DOHH2 (cell line): ENCODE results near the gene FLYWCH1.

ENCODE experiments used
- H3F3A ChIP-seq: fragments of 200-600 bp; sonication (generic), shearing (Covaris generic); 2 replicates; pipeline ENCODE4 v1.6.0; 2016; ENCODE audit warnings: antibody characterized with exemption, mild to moderate bottlenecking; ENCODE audit not compliant: control insufficient read depth, insufficient read depth
- H3K27ac ChIP-seq: fragments of 200-600 bp; sonication (generic); 2 replicates; pipeline ENCODE4 v1.5.1; 2014; ENCODE audit warnings: low read depth, mild to moderate bottlenecking, low read length, moderate library complexity
- H3K27me3 ChIP-seq: fragments of 200-600 bp; sonication (generic); 2 replicates; pipeline ENCODE4 v1.6.1; 2014; ENCODE audit warnings: mild to moderate bottlenecking, low read length, mixed read lengths; ENCODE audit not compliant: control insufficient read depth
- H3K36me3 ChIP-seq: fragments of 200-600 bp; sonication (generic); 2 replicates; pipeline ENCODE4 v1.6.1; 2014; ENCODE audit warnings: mild to moderate bottlenecking, low read length, moderate library complexity, mixed read lengths; ENCODE audit not compliant: control insufficient read depth
- H3K4me1 ChIP-seq: fragments of 200-600 bp; sonication (generic); 2 replicates; pipeline ENCODE4 v1.6.1; 2014; ENCODE audit warnings: mild to moderate bottlenecking, low read length, mixed read lengths; ENCODE audit not compliant: control insufficient read depth
- H3K4me2 ChIP-seq: fragments of 200-600 bp; sonication (generic); 2 replicates; pipeline ENCODE4 v1.6.0; 2014; ENCODE audit warnings: mild to moderate bottlenecking, low read length, moderate library complexity
- H3K4me3 ChIP-seq: fragments of 200-600 bp; sonication (generic); 2 replicates; pipeline ENCODE4 v1.5.1; 2014; ENCODE audit warnings: mild to moderate bottlenecking, low read length, mixed read lengths
- H3K79me2 ChIP-seq: fragments of 200-600 bp; sonication (generic); 2 replicates; pipeline ENCODE4 v1.6.1; 2014; ENCODE audit warnings: mild to moderate bottlenecking, low read length, mixed read lengths; ENCODE audit not compliant: control insufficient read depth
- H3K9me2 ChIP-seq: fragments of 200-600 bp; sonication (generic); replicated peaks from 2 replicates; pipeline ENCODE4 v1.6.1; 2014; ENCODE audit warnings: mild to moderate bottlenecking, low read length, mixed read lengths; ENCODE audit not compliant: control insufficient read depth
- H3K9me3 ChIP-seq: fragments of 200-600 bp; sonication (generic); 2 replicates; pipeline ENCODE4 v1.6.1; 2014; ENCODE audit warnings: antibody characterized with exemption, low read length, mixed read lengths; ENCODE audit not compliant: control insufficient read depth, insufficient read depth
- H4K20me1 ChIP-seq: fragments of 200-600 bp; sonication (generic); 2 replicates; pipeline ENCODE4 v1.6.0; 2014; ENCODE audit warnings: low read depth, mild to moderate bottlenecking, antibody characterized with exemption, low read length, moderate library complexity; ENCODE audit not compliant: control insufficient read depth, insufficient read depth
- CTCF ChIP-seq: fragments of 200-600 bp; sonication (generic); IDR thresholded peaks from one replicate; pipeline ENCODE4 v1.5.1; 2014; ENCODE audit warnings: antibody characterized with exemption, mild to moderate bottlenecking, low read depth, low read length; ENCODE audit not compliant: poor library complexity, severe bottlenecking
- EZH2phosphoT487 ChIP-seq: fragments of 200-600 bp; sonication (generic); IDR thresholded peaks from 2 replicates; pipeline ENCODE4 v1.6.1; 2017; ENCODE audit warnings: borderline replicate concordance, mild to moderate bottlenecking, antibody characterized with exemption, low read length, moderate library complexity, mixed read lengths

FLYWCH1 gene

GRCh38 chr16:2974319-2975056 lies 62.8 kb downstream of the FLYWCH1 start:
- Histone ChIP-seq H3K4me1 (peaks cover 51% of the 10 kb centered on the region), H3K4me3 (no peak overlapping the region), H3F3A (peaks cover 17% of the 10 kb centered on the region), H3K9me3 (no peaks in the 10 kb centered on the region), H3K27ac (no peak overlapping the region), H3K79me2 (peaks cover 77% of the 10 kb centered on the region), H3K27me3 (no peaks in the 10 kb centered on the region), H4K20me1 (peaks cover 16% of the 10 kb centered on the region), H3K36me3 (peaks cover 97% of the 10 kb centered on the region), H3K9me2 (no peaks in the 10 kb centered on the region), H3K4me2 (peak overlapping the region; percentile 21; the same call in 1 of the 2 replicates)
- TF ChIP-seq CTCF: no peak
- no peak for TF ChIP-seq EZH2phosphoT487

GRCh38 chr16:2975161-2975795 lies 63.5 kb downstream of the FLYWCH1 start:
- H3K79me2 ChIP-seq: peaks cover 77% of the 10 kb centered on the region
- H3K4me3 ChIP-seq: no peak overlapping the region
- no peaks in the 10 kb centered on the region for H3K27me3 ChIP-seq
- H3K4me1 ChIP-seq: peaks cover 50% of the 10 kb centered on the region
- H3K4me2 ChIP-seq: peak overlapping the region; percentile 21; the same call in 1 of the 2 replicates
- H3K36me3 ChIP-seq: peaks cover 96% of the 10 kb centered on the region
- no peak overlapping the region for H3K27ac ChIP-seq
- peaks cover 16% of the 10 kb centered on the region for H4K20me1 ChIP-seq
- H3K9me2 ChIP-seq: no peaks in the 10 kb centered on the region
- peaks cover 17% of the 10 kb centered on the region for H3F3A ChIP-seq
- no peaks in the 10 kb centered on the region for H3K9me3 ChIP-seq
- TF ChIP-seq EZH2phosphoT487 (no peak), CTCF (no peak)

- Histone ChIP-seq H3K4me1 (peaks cover 47% of the 10 kb centered on the region), H3K4me3 (no peak overlapping the region), H3K27me3 (no peaks in the 10 kb centered on the region), H3K4me2 (no peak overlapping the region), H3K79me2 (peaks cover 74% of the 10 kb centered on the region), H3K9me3 (no peaks in the 10 kb centered on the region), H3K36me3 (peaks cover 87% of the 10 kb centered on the region), H4K20me1 (peaks cover 8% of the 10 kb centered on the region; the same call in 1 of the 2 replicates), H3F3A (peaks cover 17% of the 10 kb centered on the region), H3K9me2 (no peaks in the 10 kb centered on the region), H3K27ac (no peak overlapping the region)
- no peak for TF ChIP-seq EZH2phosphoT487
- TF ChIP-seq CTCF: no peak
Observed at GRCh38 chr16:2976201-2976600, 64.5 kb downstream of the FLYWCH1 start.
